Mesenchymal stem cell (in vitro differentiated cells and primary cell): ENCODE results near the gene EFNA2.

Experiments
- DNase-seq: peaks from one replicate; pipeline ENCODE4 v3.0.0-alpha.2; 2013
- H2AFZ ChIP-seq: one replicate; pipeline ENCODE4 v1.6.1; 2013; ENCODE audit warnings: low read depth, mild to moderate bottlenecking, control low read depth, inconsistent platforms, low read length, moderate library complexity
- H2AK5ac ChIP-seq: 2 replicates; pipeline ENCODE4 v1.6.1; 2013; ENCODE audit warnings: low read length, moderate library complexity, mild to moderate bottlenecking, inconsistent platforms; ENCODE audit not compliant: severe bottlenecking
- H2BK120ac ChIP-seq: one replicate; pipeline ENCODE4 v1.6.1; 2013; ENCODE audit warnings: low read depth, mild to moderate bottlenecking, inconsistent platforms, low read length, moderate library complexity
- H2BK12ac ChIP-seq, 2 experiments: one replicate each; pipeline ENCODE4 v1.6.1; 2013; ENCODE audit warnings: inconsistent platforms in 2 of 2, low read length in 2 of 2, mild to moderate bottlenecking in 2 of 2, moderate library complexity in 2 of 2, control low read depth in 1 of 2
- H2BK15ac ChIP-seq: one replicate; pipeline ENCODE4 v1.6.1; 2013; ENCODE audit warnings: mild to moderate bottlenecking, low read depth, inconsistent platforms; ENCODE audit not compliant: poor library complexity, severe bottlenecking
- H2BK5ac ChIP-seq: 2 replicates; pipeline ENCODE4 v1.6.1; 2013; ENCODE audit warnings: low read depth, mild to moderate bottlenecking, low read length, control low read depth, inconsistent platforms; ENCODE audit not compliant: poor library complexity, severe bottlenecking
- H3K14ac ChIP-seq, 2 experiments: one replicate each; pipeline ENCODE4 v1.6.1; 2013; ENCODE audit warnings: inconsistent platforms in 2 of 2, low read length in 2 of 2, control low read depth in 1 of 2, mild to moderate bottlenecking in 1 of 2, moderate library complexity in 1 of 2
- H3K18ac ChIP-seq, 2 experiments: one replicate each; pipeline ENCODE4 v1.6.1; 2013; ENCODE audit warnings: inconsistent platforms in 2 of 2, low read length in 2 of 2, control low read depth in 1 of 2, low read depth in 1 of 2, mild to moderate bottlenecking in 1 of 2
- H3K23ac ChIP-seq, 2 experiments: one replicate each; pipeline ENCODE4 v1.6.1; 2013; ENCODE audit warnings: inconsistent platforms in 2 of 2, low read length in 2 of 2, mild to moderate bottlenecking in 2 of 2, moderate library complexity in 2 of 2, control low read depth in 1 of 2
- H3K27ac ChIP-seq: 2 replicates; pipeline ENCODE4 v1.5.1; 2013; ENCODE audit warnings: mild to moderate bottlenecking, moderate library complexity, low read length, control low read depth, inconsistent platforms; ENCODE audit not compliant: poor library complexity, severe bottlenecking
- H3K27me3 ChIP-seq, 2 experiments: 2 replicates each; pipeline versions ENCODE4 v1.6.1 to v1.7.0; 2013; ENCODE audit warnings: low read length in 2 of 2, mild to moderate bottlenecking in 2 of 2, moderate library complexity in 2 of 2, control low read depth in 1 of 2, inconsistent platforms in 1 of 2; ENCODE audit not compliant: control insufficient read depth in 1 of 2, insufficient read depth in 1 of 2
- H3K36me3 ChIP-seq, 2 experiments: 2 replicates each; pipeline versions ENCODE4 v1.6.1 to v1.7.0; 2013; ENCODE audit warnings: low read length in 2 of 2, control low read depth in 1 of 2, inconsistent platforms in 1 of 2, low read depth in 1 of 2, mild to moderate bottlenecking in 1 of 2; ENCODE audit not compliant: insufficient read depth in 2 of 2, control insufficient read depth in 1 of 2
- H3K4ac ChIP-seq, 2 experiments: one replicate each; pipeline ENCODE4 v1.6.1; 2013; ENCODE audit warnings: inconsistent platforms in 2 of 2, low read length in 2 of 2, mild to moderate bottlenecking in 2 of 2, moderate library complexity in 2 of 2, control low read depth in 1 of 2, low read depth in 1 of 2
- H3K4me1 ChIP-seq: 2 replicates; pipeline ENCODE4 v1.6.1; 2013; ENCODE audit warnings: low read depth, low read length, control low read depth; ENCODE audit not compliant: control insufficient read depth, insufficient read depth
- H3K4me2 ChIP-seq: 2 replicates; pipeline ENCODE4 v1.6.1; 2013; ENCODE audit warnings: low read length, mild to moderate bottlenecking, inconsistent platforms; ENCODE audit not compliant: poor library complexity, severe bottlenecking
- H3K4me3 ChIP-seq, 2 experiments: 2 replicates each; pipeline versions ENCODE4 v1.5.1 to v1.7.0; 2013; ENCODE audit warnings: low read length in 2 of 2, mild to moderate bottlenecking in 2 of 2, control low read depth in 1 of 2, low read depth in 1 of 2; ENCODE audit not compliant: insufficient read depth in 1 of 2
- H3K79me1 ChIP-seq: replicated peaks from 2 replicates; pipeline ENCODE4 v1.6.1; 2013; ENCODE audit warnings: mild to moderate bottlenecking, control low read depth, low read length, inconsistent platforms; ENCODE audit not compliant: poor library complexity, severe bottlenecking
- H3K9ac ChIP-seq: 2 replicates; pipeline ENCODE4 v1.7.0; 2013; ENCODE audit warnings: mild to moderate bottlenecking, low read length, moderate library complexity
- H3K9me3 ChIP-seq: 2 replicates; pipeline ENCODE4 v1.7.0; 2013; ENCODE audit warnings: mild to moderate bottlenecking, low read length; ENCODE audit not compliant: control insufficient read depth
- H4K8ac ChIP-seq: one replicate; pipeline ENCODE4 v1.6.1; 2013; ENCODE audit warnings: inconsistent platforms, mild to moderate bottlenecking, low read length, moderate library complexity
- H4K91ac ChIP-seq: one replicate; pipeline ENCODE4 v1.6.1; 2013; ENCODE audit warnings: mild to moderate bottlenecking, low read length, inconsistent platforms
- WGBS: methylation state at CpG from one replicate; pipeline ENCODE4 v1.1.7; 2013; ENCODE audit warnings: mixed read lengths; 5-methylcytosine and 5-hydroxymethylcytosine counted together

The EFNA2 gene

GRCh38 chr19:1349211-1349610 lies 63.5 kb downstream of the EFNA2 start:
- H3K9me3 ChIP-seq, result no peaks in the 10 kb centered on the region
- H3K4me2 ChIP-seq, result no peak overlapping the region
- H3K4ac ChIP-seq, result no peak overlapping the region
- no peak overlapping the region for H3K18ac ChIP-seq
- no peak overlapping the region for H4K91ac ChIP-seq
- H3K27me3 ChIP-seq, result peaks cover 0 to 6% of the 10 kb centered on the region in 2 experiments
- H3K14ac ChIP-seq, result no peak overlapping the region
- no peaks in the 10 kb centered on the region for H3K36me3 ChIP-seq
- H3K4me3 ChIP-seq, result no peak overlapping the region
- H3K79me1 ChIP-seq, result no peaks in the 10 kb centered on the region
- no peak overlapping the region for H2BK5ac ChIP-seq
- DNase-seq, result no peak
- no peak overlapping the region for H3K27ac ChIP-seq
- no peak overlapping the region for H2AFZ ChIP-seq
- H3K9ac ChIP-seq, result no peak overlapping the region
- no peak overlapping the region for H2BK12ac ChIP-seq
- no peak overlapping the region for H2BK15ac ChIP-seq
- no peak overlapping the region for H2AK5ac ChIP-seq
- no peak overlapping the region for H2BK120ac ChIP-seq
- no peak overlapping the region for H4K8ac ChIP-seq
- WGBS, result 86% methylated on average over 18 of the region's 18 CpGs
- peaks cover 1% of the 10 kb centered on the region for H3K4me1 ChIP-seq
- no peak overlapping the region for H3K23ac ChIP-seq

DNA sequence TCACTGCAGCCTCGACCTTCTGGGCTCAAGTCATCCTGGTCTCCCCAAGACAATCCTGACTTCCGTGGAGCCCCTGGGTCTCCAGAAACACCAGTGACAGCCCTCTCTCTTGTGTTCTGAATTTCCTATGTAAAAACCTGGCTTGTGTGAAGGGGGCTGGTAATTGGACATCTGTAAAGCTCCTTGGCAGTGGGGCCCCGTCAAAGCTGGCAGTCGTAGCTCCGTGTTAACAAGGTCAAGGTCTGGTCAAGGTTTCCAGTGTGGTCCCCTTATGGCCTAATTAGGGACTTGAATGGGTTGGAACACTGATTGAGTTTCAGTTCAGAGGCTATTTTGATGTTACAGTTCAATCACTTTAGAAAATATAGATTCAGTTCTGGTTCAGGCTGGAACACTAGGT lies 65.2 kb downstream of the EFNA2 start:
- Histone ChIP-seq H2BK5ac (no peak overlapping the region), H3K4me3 (no peak overlapping the region), H3K27me3 (peaks cover 0 to 6% of the 10 kb centered on the region in 2 experiments), H3K36me3 (no peaks in the 10 kb centered on the region), H3K9me3 (no peaks in the 10 kb centered on the region), H3K23ac (no peak overlapping the region), H2BK120ac (no peak overlapping the region), H3K4ac (no peak overlapping the region), H3K18ac (no peak overlapping the region), H4K91ac (no peak overlapping the region), H2AK5ac (no peak overlapping the region), H3K9ac (no peak overlapping the region), H3K14ac (no peak overlapping the region), H3K4me2 (no peak overlapping the region), H2AFZ (no peak overlapping the region), H3K79me1 (peaks cover 2% of the 10 kb centered on the region), H4K8ac (no peak overlapping the region), H3K27ac (no peak overlapping the region), H2BK15ac (no peak overlapping the region), H2BK12ac (no peak overlapping the region), H3K4me1 (peaks cover 9% of the 10 kb centered on the region)
- WGBS, result 79% methylated on average over 5 of the region's 5 CpGs
- no peak for DNase-seq
